ENCODE results near the gene ENO2.
"Not testable (repeated sequence)": the region's sequence is repeated elsewhere in the genome, so short reads cannot be mapped to it uniquely, and the experiment has no call there.

ENO2 gene

GRCh38 chr12:6914246-6914946, at the start of gene ENO2:
Gene ENO2 (plus strand): TSS chr12:6914580. CDS start chr12:6915833, 1,253 bp downstream.
- FAIRE-seq = no peak

- FAIRE-seq = not testable (repeated sequence)
These were observed 49.1 kb upstream of the ENO2 start for GRCh38 chr12:6865307-6865706.

- FAIRE-seq = no peak
These were observed 48.0 kb upstream of the ENO2 start for GRCh38 chr12:6866163-6866919.

GRCh38 chr12:6866920-6867412, 47.4 kb upstream of the ENO2 start:
- no peak for FAIRE-seq

GRCh38 chr12:6867413-6868210, 46.8 kb upstream of the ENO2 start, which contains the start of gene TPI1:
Gene TPI1 (plus strand): TSS chr12:6867531. CDS start chr12:6867567, 36 bp downstream.
- FAIRE-seq = no peak

GRCh38 chr12:6868211-6869048, 46.0 kb upstream of the ENO2 start:
- FAIRE-seq = no peak

GRCh38 chr12:6869049-6870021, 45.0 kb upstream of the ENO2 start:
- no peak for FAIRE-seq

GRCh38 chr12:6870304-6870703, 44.1 kb upstream of the ENO2 start:
- not testable (repeated sequence) for FAIRE-seq

- no peak for FAIRE-seq
These were observed 43.1 kb upstream of the ENO2 start for GRCh38 chr12:6871052-6871957.

GRCh38 chr12:6872073-6873048, 42.0 kb upstream of the ENO2 start:
- FAIRE-seq = no peak

GRCh38 chr12:6873094-6874014, 41.0 kb upstream of the ENO2 start, which contains the start of gene SPSB2:
Gene SPSB2 (minus strand): TSS chr12:6873303. CDS start chr12:6872901, 402 bp downstream.
- no peak for FAIRE-seq

- FAIRE-seq = not testable (repeated sequence)
These were observed 40.4 kb upstream of the ENO2 start for GRCh38 chr12:6874015-6874368.

- FAIRE-seq = not testable (repeated sequence)
These were observed 34.6 kb upstream of the ENO2 start for GRCh38 chr12:6879824-6880223.

GRCh38 chr12:6883252-6883651, 31.1 kb upstream of the ENO2 start:
- FAIRE-seq = no peak

- FAIRE-seq = no peak
These were observed 30.7 kb upstream of the ENO2 start for GRCh38 chr12:6883683-6884082.

GRCh38 chr12:6884539-6884938, 29.8 kb upstream of the ENO2 start:
- FAIRE-seq = no peak

All from colon (tissue), 2 donors.